HepG2 (cell line): ENCODE data around the gene ASB16. TPM values are rescaled to one million over a fixed set of nuclear protein-coding genes. Genes with fewer than 3 reads are reported as not detected.

Experiments
- AHR ChIP-seq: IDR thresholded peaks from 2 replicates; pipeline ENCODE4 v1.6.1; 2018; ENCODE audit warnings: missing genetic modification reagents, missing compliant biosample characterization
- CHD2 ChIP-seq: IDR thresholded peaks from 2 replicates; pipeline ENCODE4 v1.6.1; 2011; ENCODE audit warnings: low read depth, low read length, improper control_type of control experiment
- CTCF ChIP-seq: sonication (generic); formaldehyde crosslinking; IDR thresholded peaks from 2 replicates; pipeline ENCODE4 v1.5.0; 2020; ENCODE audit warnings: mild to moderate bottlenecking, missing genetic modification reagents, moderate library complexity
- EEA1 ChIP-seq: sonication (generic); formaldehyde crosslinking; IDR thresholded peaks from 2 replicates; pipeline ENCODE4 v1.5.1; 2020; ENCODE audit warnings: mild to moderate bottlenecking, missing genetic modification reagents, borderline replicate concordance
- IRF1 ChIP-seq: sonication (generic); formaldehyde crosslinking; IDR thresholded peaks from 2 replicates; pipeline ENCODE4 v1.4.0; 2020; ENCODE audit warnings: low read depth, mild to moderate bottlenecking, missing genetic modification reagents
- KDM5B ChIP-seq: sonication (generic); formaldehyde crosslinking; IDR thresholded peaks from 2 replicates; pipeline ENCODE4 v1.4.0; 2020; ENCODE audit warnings: missing genetic modification reagents, mild to moderate bottlenecking, borderline replicate concordance
- KLF9 ChIP-seq: IDR thresholded peaks from 2 replicates; pipeline ENCODE4 v1.6.1; 2016; ENCODE audit warnings: low read depth
- KMT2B ChIP-seq: IDR thresholded peaks from 2 replicates; pipeline ENCODE4 v1.6.1; 2016; ENCODE audit warnings: missing genetic modification reagents, missing compliant biosample characterization
- MIER2 ChIP-seq: IDR thresholded peaks from 2 replicates; pipeline ENCODE4 v1.6.1; 2016; ENCODE audit warnings: missing biosample characterization, missing genetic modification reagents
- MLX ChIP-seq: IDR thresholded peaks from 2 replicates; pipeline ENCODE4 v1.6.1; 2016
- MYPOP ChIP-seq: sonication (generic); formaldehyde crosslinking; IDR thresholded peaks from 2 replicates; pipeline ENCODE4 v1.8.1; 2023; ENCODE audit warnings: mild to moderate bottlenecking, moderate library complexity, missing genetic modification reagents
- NR0B2 ChIP-seq: sonication (generic); formaldehyde crosslinking; IDR thresholded peaks from 2 replicates; pipeline ENCODE4 v1.4.0; 2020; ENCODE audit warnings: mild to moderate bottlenecking, missing genetic modification reagents
- NRL ChIP-seq: sonication (generic); formaldehyde crosslinking; IDR thresholded peaks from 2 replicates; pipeline ENCODE4 v1.5.0; 2020; ENCODE audit warnings: missing genetic modification reagents, mild to moderate bottlenecking, moderate library complexity, borderline replicate concordance
- REPIN1 ChIP-seq: sonication (generic); formaldehyde crosslinking; IDR thresholded peaks from 2 replicates; pipeline ENCODE4 v1.8.0; 2022; ENCODE audit warnings: missing genetic modification reagents, low read depth, mild to moderate bottlenecking, borderline replicate concordance
- THAP7 ChIP-seq: sonication (generic); formaldehyde crosslinking; IDR thresholded peaks from 2 replicates; pipeline ENCODE4 v1.8.1; 2023; ENCODE audit warnings: mild to moderate bottlenecking, missing genetic modification reagents
- WIZ ChIP-seq: sonication (generic); formaldehyde crosslinking; IDR thresholded peaks from 2 replicates; pipeline ENCODE4 v1.5.1; 2020; ENCODE audit warnings: mild to moderate bottlenecking, missing genetic modification reagents
- ZBTB38 ChIP-seq: sonication (generic); formaldehyde crosslinking; IDR thresholded peaks from 2 replicates; pipeline ENCODE4 v1.5.1; 2020; ENCODE audit warnings: mild to moderate bottlenecking, missing genetic modification reagents
- ZFP37 ChIP-seq: sonication (generic); formaldehyde crosslinking; IDR thresholded peaks from 2 replicates; pipeline ENCODE4 v1.4.0; 2020; ENCODE audit warnings: missing genetic modification reagents, borderline replicate concordance
- ZFYVE20 ChIP-seq: sonication (generic); formaldehyde crosslinking; IDR thresholded peaks from 2 replicates; pipeline ENCODE4 v1.8.0; 2023; ENCODE audit warnings: low read depth, mild to moderate bottlenecking, moderate library complexity, missing genetic modification reagents, borderline replicate concordance
- ZMYM4 ChIP-seq: sonication (generic); formaldehyde crosslinking; IDR thresholded peaks from 2 replicates; pipeline ENCODE4 v1.8.1; 2023; ENCODE audit warnings: mild to moderate bottlenecking, missing genetic modification reagents
- ZNF33B ChIP-seq: sonication (generic); formaldehyde crosslinking; IDR thresholded peaks from 2 replicates; pipeline ENCODE4 v1.5.1; 2020; ENCODE audit warnings: mild to moderate bottlenecking, missing genetic modification reagents
- ZNF484 ChIP-seq: sonication (generic); formaldehyde crosslinking; IDR thresholded peaks from 2 replicates; pipeline ENCODE4 v1.5.1; 2020; ENCODE audit warnings: mild to moderate bottlenecking, low read depth, missing genetic modification reagents, borderline replicate concordance
- ZNF629 ChIP-seq: sonication (generic); formaldehyde crosslinking; conservative IDR thresholded peaks from 2 replicates; pipeline ENCODE4 v1.5.0; 2020; ENCODE audit warnings: missing genetic modification reagents
- ZNF713 ChIP-seq: sonication (generic); formaldehyde crosslinking; IDR thresholded peaks from 2 replicates; pipeline ENCODE4 v1.4.0; 2020; ENCODE audit warnings: mild to moderate bottlenecking, missing genetic modification reagents
- polyA plus RNA-seq, 8 experiments: library from polyadenylated mRNA; depleted of rRNA in 3 of 8; stranded (reverse) in 7 of 8; unstranded in 1 of 8; fragments of >200 nt; fragmentation: Illumina TruSeq in 4 of 8; extraction: Trizol in 4 of 8; gene quantifications; 2 replicates each; pipeline versions ENCODE4 v1.2.1 to v1.2.3, GENCODE V29; 2011 to 2016; ENCODE audit warnings: low read depth in 4 of 8, missing spikeins in 1 of 8, mixed read lengths in 1 of 8; ENCODE audit not compliant: insufficient read depth in 1 of 8
- total RNA-seq, 5 experiments: library from RNA; depleted of rRNA; stranded (reverse); fragments of >200 nt; fragmentation: Illumina TruSeq; extraction: Trizol; gene quantifications; 2 replicates each; pipeline ENCODE4 v1.2.3, GENCODE V29; 2016; ENCODE audit warnings: low read depth in 1 of 5

ASB16 gene
- total and polyA plus RNA-seq, 2 of the 13 experiments (the other 11 are each of a cell fraction or from before 2014, with no cell fraction given): 0.07 TPM; not detected in 1

- TF ChIP-seq ZNF484 (CRISPR knock-in tag) (no peak), ZFYVE20 (CRISPR knock-in tag) (no peak), NR0B2 (0 out of 2 replicates have a peak, but pooled peaks have one; percentile 35), REPIN1 (CRISPR knock-in tag) (no peak), ZMYM4 (CRISPR knock-in tag) (0 out of 2 replicates have a peak, but pooled peaks have one; percentile 32), NRL (CRISPR knock-in tag) (0 out of 2 replicates have a peak, but pooled peaks have one; percentile 47), KMT2B (no peak), MYPOP (CRISPR knock-in tag) (peak; percentile 30; the same call in 1 of the 2 replicates), ZFP37 (CRISPR knock-in tag) (0 out of 2 replicates have a peak, but pooled peaks have one; percentile 67), ZBTB38 (peak; percentile 64; the same call in 1 of the 2 replicates), IRF1 (CRISPR knock-in tag) (no peak), ZNF713 (CRISPR knock-in tag) (no peak), MIER2 (peak; percentile 8; the same call in 1 of the 2 replicates), CTCF (CRISPR knock-in tag) (peak; percentile 44), CHD2 (no peak), AHR (CRISPR knock-in tag) (no peak), THAP7 (CRISPR knock-in tag) (peak; percentile 43; the same call in 1 of the 2 replicates), KLF9 (CRISPR knock-in tag) (no peak), EEA1 (CRISPR knock-in tag) (peak; percentile 66; the same call in 1 of the 2 replicates), MLX (CRISPR knock-in tag) (no peak), ZNF629 (CRISPR knock-in tag) (no peak; the same call in 1 of the 2 replicates), WIZ (CRISPR knock-in tag) (no peak), KDM5B (peak; percentile 51), ZNF33B (CRISPR knock-in tag) (no peak)
Measured at GRCh38 chr17:44222112-44222869, 51.8 kb downstream of the ASB16 start (continued).
